IPS-18c (cell line): ENCODE measurements around the gene KCNK16.

Source experiments
- H3K4me3 ChIP-seq: 2 replicates; pipeline ENCODE4 v1.7.0; 2013; ENCODE audit warnings: low read depth, mild to moderate bottlenecking, low read length, moderate library complexity; ENCODE audit not compliant: insufficient read depth
- H3K9me3 ChIP-seq: one replicate; pipeline ENCODE4 v1.6.1; 2013; ENCODE audit warnings: mild to moderate bottlenecking, low read length, moderate library complexity; ENCODE audit not compliant: control insufficient read depth, insufficient read depth

The KCNK16 gene

DNA sequence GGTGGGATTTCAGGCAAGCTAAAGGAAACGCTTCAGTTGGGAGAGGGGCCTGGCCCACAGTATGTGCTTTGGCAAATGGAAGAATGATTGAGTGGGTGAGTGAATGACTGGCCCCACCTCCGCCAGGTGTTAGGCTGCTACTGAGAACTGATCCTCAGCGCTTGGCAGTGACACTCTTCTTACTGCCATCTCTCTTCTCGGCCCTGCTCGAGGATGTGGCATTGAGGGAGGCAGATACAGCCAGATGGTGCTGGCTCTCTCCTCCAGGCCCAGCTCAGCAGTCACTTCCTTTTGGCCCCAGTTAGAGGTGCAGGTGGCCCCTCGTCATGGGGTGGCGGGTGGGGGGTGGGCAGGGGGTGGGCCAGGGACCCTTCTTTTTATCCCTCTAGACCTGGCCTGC is 54.3 kb downstream of the KCNK16 start:
- Histone ChIP-seq H3K4me3 (no peak overlapping the region), H3K9me3 (no peaks in the 10 kb centered on the region)

- H3K9me3 ChIP-seq: no peaks in the 10 kb centered on the region
- no peak overlapping the region for H3K4me3 ChIP-seq
Measured at GRCh38 chr6:39266782-39267355, 55.6 kb downstream of the KCNK16 start.

DNA sequence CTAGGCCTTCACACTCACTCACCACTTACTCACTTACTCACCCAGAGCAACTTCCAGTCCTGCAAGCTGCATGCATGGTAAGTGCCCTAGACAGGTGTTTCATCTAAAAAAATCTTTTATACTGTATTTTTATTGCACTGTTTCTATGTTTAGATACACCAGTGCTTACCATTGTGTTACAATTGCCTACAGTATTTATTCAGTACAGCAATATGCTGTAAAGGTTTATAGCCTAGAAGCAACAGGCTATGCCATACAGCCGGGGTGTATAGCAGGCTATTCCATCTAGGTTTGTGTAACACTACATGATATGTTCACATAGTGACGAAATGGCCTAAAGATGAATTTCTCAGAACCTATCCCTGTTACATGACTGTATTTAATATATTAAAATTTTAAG is 56.1 kb downstream of the KCNK16 start:
- H3K4me3 ChIP-seq: no peak overlapping the region
- no peaks in the 10 kb centered on the region for H3K9me3 ChIP-seq
